Smooth muscle cell (in vitro differentiated cells): ENCODE results near the gene PCBP1. TPM values are rescaled to one million over a fixed set of nuclear protein-coding genes. Genes with fewer than 3 reads are reported as not detected.
"Not testable (repeated sequence)": the region's sequence is repeated elsewhere in the genome, so short reads cannot be mapped to it uniquely, and the experiment has no call there.

ENCODE experiments used
- DNase-seq: peaks from one replicate; lab custom pipeline; 2025; ENCODE audit not compliant: unreplicated experiment; lab: John Stamatoyannopoulos, UW
- H2AFZ ChIP-seq: fragments of 200-600 bp; sonication (generic); 2 replicates; pipeline ENCODE4 v1.6.0; 2016; ENCODE audit warnings: antibody characterized with exemption, low read depth, mild to moderate bottlenecking
- H3F3A ChIP-seq: fragments of 200-600 bp; sonication (generic); 2 replicates; pipeline ENCODE4 v1.6.0; 2017; ENCODE audit warnings: antibody characterized with exemption, low read depth
- H3K27ac ChIP-seq: fragments of 200-600 bp; sonication (generic); 2 replicates; pipeline ENCODE4 v1.5.1; 2016; ENCODE audit warnings: low read depth, mild to moderate bottlenecking
- H3K27me3 ChIP-seq: fragments of 200-600 bp; sonication (generic); 2 replicates; pipeline ENCODE4 v1.6.1; 2016; ENCODE audit warnings: low read depth, mild to moderate bottlenecking
- H3K36me3 ChIP-seq: fragments of 200-600 bp; sonication (generic); 2 replicates; pipeline ENCODE4 v1.5.1; 2016; ENCODE audit warnings: low read depth
- H3K4me1 ChIP-seq: fragments of 200-600 bp; sonication (generic); 2 replicates; pipeline ENCODE4 v1.5.1; 2016; ENCODE audit warnings: low read depth
- H3K4me2 ChIP-seq: fragments of 200-600 bp; sonication (generic); 2 replicates; pipeline ENCODE4 v1.6.0; 2016; ENCODE audit warnings: mild to moderate bottlenecking
- H3K4me3 ChIP-seq: fragments of 200-600 bp; sonication (generic); 2 replicates; pipeline ENCODE4 v1.5.1; 2016; ENCODE audit warnings: mild to moderate bottlenecking
- H3K79me2 ChIP-seq: fragments of 200-600 bp; sonication (generic); 2 replicates; pipeline ENCODE4 v1.6.0; 2016; ENCODE audit warnings: low read depth, mild to moderate bottlenecking
- H3K9ac ChIP-seq: fragments of 200-600 bp; sonication (generic); 2 replicates; pipeline ENCODE4 v1.6.0; 2016; ENCODE audit warnings: low read depth
- H3K9me3 ChIP-seq: fragments of 200-600 bp; sonication (generic); replicated peaks from 2 replicates; pipeline ENCODE4 v1.5.1; 2016; ENCODE audit warnings: low read depth
- H4K20me1 ChIP-seq: fragments of 200-600 bp; sonication (generic); 2 replicates; pipeline ENCODE4 v1.6.0; 2016; ENCODE audit warnings: low read depth
- WGBS: methylation state at CpG from one replicate; pipeline ENCODE4 v1.1.7; 2016; ENCODE audit warnings: low lambda C conversion rate; 5-methylcytosine and 5-hydroxymethylcytosine counted together
- polyA plus RNA-seq: library from polyadenylated mRNA; unstranded; fragments of >200 nt; fragmentation: Nextera tagmentation; extraction: Ambion mirVana; gene quantifications from 2 replicates; pipeline ENCODE4 v1.2.1, GENCODE V29; 2016
- total RNA-seq: library from RNA; depleted of rRNA; stranded (reverse); fragments of >200 nt; gene quantifications from 2 replicates; pipeline ENCODE4 v1.2.3, GENCODE V29; 2014
- TF ChIP-seq, protein P1 (sequence below): fragments of 200-600 bp; sonication (generic); IDR thresholded peaks from 2 replicates; pipeline ENCODE4 v1.5.1; 2017; ENCODE audit warnings: borderline replicate concordance, mild to moderate bottlenecking, antibody characterized with exemption; ENCODE audit not compliant: insufficient read depth, poor library complexity, severe bottlenecking

Gene PCBP1
- total and polyA plus RNA-seq, 2 experiments from 2014 or later: 109 to 145 TPM

DNA sequence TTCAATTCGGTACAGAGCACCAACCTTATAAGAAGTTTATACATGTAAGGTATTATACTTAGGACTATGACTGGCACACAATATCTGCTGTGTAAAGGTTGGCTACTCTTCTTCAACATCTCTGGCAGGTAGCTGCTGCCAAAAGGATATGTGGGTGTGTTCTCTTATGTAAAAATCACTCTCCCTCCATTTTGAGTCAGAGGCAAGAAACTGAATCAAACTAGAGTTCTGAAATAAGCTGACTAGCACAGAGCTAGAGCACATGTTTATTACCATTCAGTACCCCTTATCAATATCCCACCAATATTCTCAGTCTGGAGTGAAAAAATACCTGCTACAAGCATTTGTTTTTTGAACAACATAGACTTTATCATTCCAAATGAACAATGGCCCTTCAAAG is 38.0 kb upstream of the PCBP1 start:
- no peaks in the 10 kb centered on the region for H3K4me1 ChIP-seq
- H3K27me3 ChIP-seq: no peaks in the 10 kb centered on the region
- H3K9ac ChIP-seq: no peak overlapping the region
- TF ChIP-seq, protein P1, sequence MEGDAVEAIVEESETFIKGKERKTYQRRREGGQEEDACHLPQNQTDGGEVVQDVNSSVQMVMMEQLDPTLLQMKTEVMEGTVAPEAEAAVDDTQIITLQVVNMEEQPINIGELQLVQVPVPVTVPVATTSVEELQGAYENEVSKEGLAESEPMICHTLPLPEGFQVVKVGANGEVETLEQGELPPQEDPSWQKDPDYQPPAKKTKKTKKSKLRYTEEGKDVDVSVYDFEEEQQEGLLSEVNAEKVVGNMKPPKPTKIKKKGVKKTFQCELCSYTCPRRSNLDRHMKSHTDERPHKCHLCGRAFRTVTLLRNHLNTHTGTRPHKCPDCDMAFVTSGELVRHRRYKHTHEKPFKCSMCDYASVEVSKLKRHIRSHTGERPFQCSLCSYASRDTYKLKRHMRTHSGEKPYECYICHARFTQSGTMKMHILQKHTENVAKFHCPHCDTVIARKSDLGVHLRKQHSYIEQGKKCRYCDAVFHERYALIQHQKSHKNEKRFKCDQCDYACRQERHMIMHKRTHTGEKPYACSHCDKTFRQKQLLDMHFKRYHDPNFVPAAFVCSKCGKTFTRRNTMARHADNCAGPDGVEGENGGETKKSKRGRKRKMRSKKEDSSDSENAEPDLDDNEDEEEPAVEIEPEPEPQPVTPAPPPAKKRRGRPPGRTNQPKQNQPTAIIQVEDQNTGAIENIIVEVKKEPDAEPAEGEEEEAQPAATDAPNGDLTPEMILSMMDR: no peak
- DNase-seq: no peak
- no peaks in the 10 kb centered on the region for H4K20me1 ChIP-seq
- H3K4me2 ChIP-seq: no peak overlapping the region
- H3K27ac ChIP-seq: no peak overlapping the region
- H3K9me3 ChIP-seq: no peaks in the 10 kb centered on the region
- 96% methylated on average over 1 of the region's 1 CpG for WGBS
- no peaks in the 10 kb centered on the region for H3K79me2 ChIP-seq
- H3K36me3 ChIP-seq: peaks cover 11% of the 10 kb centered on the region
- H2AFZ ChIP-seq: no peak overlapping the region
- H3K4me3 ChIP-seq: no peak overlapping the region
- no peaks in the 10 kb centered on the region for H3F3A ChIP-seq

DNA sequence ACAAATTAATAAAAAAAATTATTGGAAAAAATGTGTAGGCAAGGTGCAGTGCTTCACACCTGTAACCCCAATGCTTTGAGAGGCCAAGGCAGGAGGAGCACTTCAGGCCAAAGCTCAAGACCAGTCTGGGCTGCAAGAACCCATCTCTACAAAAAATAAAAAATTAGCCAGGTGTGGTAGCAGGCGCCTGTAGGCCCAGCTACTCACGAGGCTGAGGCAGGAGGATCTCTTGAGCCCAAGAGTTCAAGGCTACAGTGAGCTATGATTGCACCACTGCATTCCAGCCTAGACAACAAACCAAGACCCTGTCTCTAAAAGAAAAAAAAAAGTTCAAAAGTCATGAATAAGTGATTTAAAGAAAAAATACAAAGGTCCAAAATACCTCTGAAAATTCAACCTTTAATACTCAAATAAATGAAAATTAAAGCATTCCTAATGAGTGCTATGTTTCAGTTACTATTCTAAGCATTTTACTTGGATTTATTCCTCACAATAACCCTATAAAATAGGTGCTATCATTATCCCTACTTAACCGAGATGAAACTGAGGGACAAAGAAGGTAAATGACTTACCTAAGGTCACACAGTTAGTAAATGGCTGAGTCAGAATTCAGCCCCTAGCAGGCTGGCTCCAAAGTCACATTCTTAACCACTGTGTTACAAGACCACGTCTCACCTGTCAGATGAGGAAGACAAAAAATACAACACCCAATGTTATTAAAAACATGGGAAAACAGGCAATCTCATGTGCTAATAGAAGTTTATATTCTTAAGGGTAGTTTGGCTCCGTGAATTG is 36.4 kb upstream of the PCBP1 start:
- no peak overlapping the region for H3K4me2 ChIP-seq
- H3F3A ChIP-seq: no peaks in the 10 kb centered on the region
- no peak overlapping the region for H3K27ac ChIP-seq
- H3K36me3 ChIP-seq: peaks cover 19% of the 10 kb centered on the region
- TF ChIP-seq, protein P1: no peak
- no peaks in the 10 kb centered on the region for H4K20me1 ChIP-seq
- 97% methylated on average over 5 of the region's 5 CpGs for WGBS
- H3K9me3 ChIP-seq: no peaks in the 10 kb centered on the region
- H3K4me3 ChIP-seq: no peak overlapping the region
- H3K79me2 ChIP-seq: no peaks in the 10 kb centered on the region
- no peaks in the 10 kb centered on the region for H3K4me1 ChIP-seq
- H3K27me3 ChIP-seq: no peaks in the 10 kb centered on the region
- H2AFZ ChIP-seq: no peak overlapping the region
- DNase-seq: no peak
- H3K9ac ChIP-seq: no peak overlapping the region

DNA sequence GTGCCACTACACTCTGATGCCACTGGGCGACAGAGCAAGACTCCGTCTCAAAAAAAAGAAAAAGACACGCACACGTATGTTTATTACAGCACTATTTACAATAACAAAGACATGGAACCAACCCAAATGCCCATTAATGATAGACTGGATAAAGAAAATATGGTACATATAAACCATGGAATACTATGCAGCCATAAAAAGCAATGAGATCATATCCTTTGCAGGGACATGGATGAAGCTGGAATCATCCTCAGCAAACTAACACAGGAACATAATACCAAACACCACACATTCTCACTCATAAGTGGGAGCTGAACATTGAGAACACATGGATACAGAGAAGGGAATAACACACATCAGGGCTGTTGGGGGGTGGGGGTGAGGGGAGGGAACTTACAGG is 32.0 kb upstream of the PCBP1 start:
- H3K4me1 ChIP-seq, H3K27ac ChIP-seq, H3K79me2 ChIP-seq, H3K27me3 ChIP-seq, H3K9me3 ChIP-seq, H3K4me3 ChIP-seq, H4K20me1 ChIP-seq, H2AFZ ChIP-seq, DNase-seq, H3F3A ChIP-seq, H3K4me2 ChIP-seq, H3K9ac ChIP-seq: not testable (repeated sequence)
- 100% methylated on average over 4 of the region's 4 CpGs for WGBS
- peaks cover 16% of the 10 kb centered on the region for H3K36me3 ChIP-seq

DNA sequence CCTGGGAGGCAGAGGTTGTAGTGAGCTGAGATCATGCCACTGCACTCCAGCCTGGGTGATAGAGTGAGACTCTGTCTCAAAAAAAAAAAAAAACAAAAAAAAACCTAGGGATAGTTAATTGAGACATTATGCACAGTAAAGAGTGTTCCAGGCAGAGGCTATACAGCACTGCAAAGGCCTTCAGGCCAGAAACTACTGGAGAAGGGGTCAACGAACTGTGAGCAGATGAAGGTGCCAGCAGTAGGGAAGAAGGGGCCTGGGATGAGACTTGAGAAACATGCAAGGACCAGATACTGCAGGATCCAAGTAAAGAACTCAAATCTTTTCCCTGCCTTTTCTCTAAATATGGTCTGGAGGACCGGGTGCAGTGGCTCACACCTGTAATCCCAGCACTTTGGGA is 26.0 kb upstream of the PCBP1 start:
- no peaks in the 10 kb centered on the region for H3K4me1 ChIP-seq
- no peaks in the 10 kb centered on the region for H3K9me3 ChIP-seq
- no peaks in the 10 kb centered on the region for H4K20me1 ChIP-seq
- H2AFZ ChIP-seq: no peak overlapping the region
- H3K79me2 ChIP-seq: peaks cover 2% of the 10 kb centered on the region
- H3K4me3 ChIP-seq: no peak overlapping the region
- DNase-seq: no peak
- H3K4me2 ChIP-seq: no peak overlapping the region
- no peaks in the 10 kb centered on the region for H3K27me3 ChIP-seq
- WGBS: 95% methylated on average over 2 of the region's 2 CpGs
- peaks cover 9% of the 10 kb centered on the region for H3K36me3 ChIP-seq
- TF ChIP-seq, protein P1: no peak
- H3K9ac ChIP-seq: no peak overlapping the region
- H3K27ac ChIP-seq: no peak overlapping the region
- no peaks in the 10 kb centered on the region for H3F3A ChIP-seq
